GM12878 (cell line): ENCODE data around the gene IL1RAPL1. TPM values are rescaled to one million over a fixed set of nuclear protein-coding genes. Genes with fewer than 3 reads are reported as not detected.

Source experiments
- ATAC-seq: fragments of 200-7000 bp; cut with Tn5 transposase; 3 replicates; pipeline ENCODE4 v1.9.1; 2020; ENCODE audit warnings: mild to moderate bottlenecking, moderate library complexity
- BruUV-seq: library from RNA; stranded (reverse); fragments of 400-500 nt; replicated peaks from 2 replicates; lab custom pipeline; 2021; lab: Mats Ljungman, UMichigan
- CTCF ChIA-PET: fragments of 300-600 bp; sonication (Branson Sonifier 250); formaldehyde crosslinking; extraction: SDS; loops from one replicate; lab custom pipeline; 2021; ENCODE audit warnings: inconsistent platforms; lab: Yijun Ruan, JAX
- POLR2A ChIA-PET: fragments of 350-600 bp; formaldehyde crosslinking; extraction: SDS; loops from one replicate; lab custom pipeline; 2021; ENCODE audit warnings: inconsistent platforms; lab: Charles Lee
- RAD21 ChIA-PET: fragments of 300-600 bp; sonication (Branson Sonifier 250); formaldehyde crosslinking; loops from one replicate; lab custom pipeline; 2023; ENCODE audit warnings: antibody characterized with exemption; ENCODE audit not compliant: unreplicated experiment; lab: Charles Lee
- SMC1A ChIA-PET: fragments of 300-600 bp; sonication (Branson Sonifier 250); formaldehyde crosslinking; loops from one replicate; lab custom pipeline; 2023; ENCODE audit not compliant: unreplicated experiment, uncharacterized antibody; lab: Charles Lee
- DNase-seq: peaks from one replicate; pipeline ENCODE4 v3.0.0-alpha.2; 2011; ENCODE audit warnings: low read depth, low spot score
- FAIRE-seq: peaks from 3 replicates; lab custom pipeline; 2011; peaks lifted over from hg19 to GRCh38; lab: Jason Lieb, UNC
- H2AFZ ChIP-seq: 2 replicates; pipeline ENCODE4 v1.6.0; 2011; ENCODE audit warnings: low read depth, low read length, control low read depth; ENCODE audit not compliant: control insufficient read depth
- H3K27ac ChIP-seq: 2 replicates; pipeline ENCODE4 v1.5.1; 2011; ENCODE audit warnings: control low read depth; ENCODE audit not compliant: control insufficient read depth, insufficient read depth
- H3K27me3 ChIP-seq, 2 experiments: replicated peaks in 1 of 2; 2 replicates each; pipeline versions ENCODE4 v1.6.0 to v1.6.1; 2011; ENCODE audit warnings: low read length in 1 of 2; ENCODE audit not compliant: control insufficient read depth in 2 of 2, insufficient read depth in 2 of 2
- H3K36me3 ChIP-seq, 2 experiments: 2 replicates each; pipeline ENCODE4 v1.5.1; 2011; ENCODE audit warnings: low read length in 1 of 2; ENCODE audit not compliant: control insufficient read depth in 2 of 2, insufficient read depth in 2 of 2
- H3K4me1 ChIP-seq: 2 replicates; pipeline ENCODE4 v1.6.1; 2011; ENCODE audit warnings: mild to moderate bottlenecking, low read length, moderate library complexity, mixed read lengths; ENCODE audit not compliant: control insufficient read depth, insufficient read depth
- H3K4me2 ChIP-seq: 2 replicates; pipeline ENCODE4 v1.6.0; 2011; ENCODE audit warnings: control low read depth; ENCODE audit not compliant: control insufficient read depth, insufficient read depth
- H3K4me3 ChIP-seq: fragments of 200-600 bp; sonication (generic); 2 replicates; pipeline ENCODE4 v1.5.1; 2016
- H3K79me2 ChIP-seq: 2 replicates; pipeline ENCODE4 v1.6.0; 2011; ENCODE audit warnings: low read length; ENCODE audit not compliant: control insufficient read depth, insufficient read depth
- H3K9ac ChIP-seq: 2 replicates; pipeline ENCODE4 v1.8.0; 2011; ENCODE audit warnings: low read length, control low read depth, mixed read lengths; ENCODE audit not compliant: control insufficient read depth, insufficient read depth
- H3K9me3 ChIP-seq: replicated peaks from 3 replicates; pipeline ENCODE4 v1.5.1; 2011; ENCODE audit warnings: mild to moderate bottlenecking, low read length; ENCODE audit not compliant: control insufficient read depth, insufficient read depth
- H4K20me1 ChIP-seq: 2 replicates; pipeline ENCODE4 v1.6.0; 2011; ENCODE audit not compliant: control insufficient read depth, insufficient read depth
- CBFB ChIP-seq: IDR thresholded peaks from 2 replicates; pipeline ENCODE4 v1.6.1; 2016; ENCODE audit warnings: antibody characterized with exemption, low read depth
- CHD1 ChIP-seq: IDR thresholded peaks from 2 replicates; pipeline ENCODE4 v1.6.1; 2012; ENCODE audit warnings: low read depth, low read length, improper control_type of control experiment
- EED ChIP-seq: sonication (generic); IDR thresholded peaks from 2 replicates; pipeline ENCODE4 v1.6.1; 2016; ENCODE audit warnings: antibody characterized with exemption, low read depth
- ETV6 ChIP-seq, 2 experiments: fragments of 450-650 bp in 1 of 2; IDR thresholded peaks in 1 of 2; conservative IDR thresholded peaks in 1 of 2; 2 replicates each; pipeline ENCODE4 v1.6.1; 2014; ENCODE audit warnings: antibody characterized with exemption in 1 of 2, borderline replicate concordance in 1 of 2, low read depth in 1 of 2, mild to moderate bottlenecking in 1 of 2, moderate library complexity in 1 of 2
- KDM1A ChIP-seq: fragments of 200-600 bp; sonication (generic); IDR thresholded peaks from 2 replicates; pipeline ENCODE4 v1.6.1; 2016; ENCODE audit warnings: borderline replicate concordance
- MTA3 ChIP-seq: IDR thresholded peaks from 2 replicates; pipeline ENCODE4 v1.6.1; 2012; ENCODE audit warnings: low read length, inconsistent platforms, borderline replicate concordance
- MYC ChIP-seq: IDR thresholded peaks from 2 replicates; pipeline ENCODE4 v1.6.1; 2011; ENCODE audit warnings: mild to moderate bottlenecking, low read length, moderate library complexity, inconsistent platforms; ENCODE audit not compliant: insufficient read depth, insufficient replicate concordance, insufficient read length, severe bottlenecking
- NRF1 ChIP-seq: conservative IDR thresholded peaks from 2 replicates; pipeline ENCODE4 v1.6.1; 2011; ENCODE audit warnings: mild to moderate bottlenecking, low read depth, low read length, improper control_type of control experiment
- POLR2AphosphoS5 ChIP-seq: IDR thresholded peaks from 2 replicates; pipeline ENCODE4 v1.6.1; 2011; ENCODE audit warnings: mild to moderate bottlenecking, low read length, inconsistent platforms
- POU2F2 ChIP-seq: IDR thresholded peaks from 3 replicates; pipeline ENCODE4 v1.6.1; 2011; ENCODE audit warnings: low read depth, mild to moderate bottlenecking, low read length, borderline replicate concordance
- RAD21 ChIP-seq: IDR thresholded peaks from 2 replicates; pipeline ENCODE4 v1.6.1; 2011; ENCODE audit warnings: mild to moderate bottlenecking, low read depth, low read length, moderate library complexity; ENCODE audit not compliant: insufficient read depth
- STAT3 ChIP-seq: IDR thresholded peaks from 2 replicates; pipeline ENCODE4 v1.6.1; 2011; ENCODE audit warnings: low read depth, low read length, improper control_type of control experiment
- ZNF217 ChIP-seq: fragments of 450-650 bp; IDR thresholded peaks from 2 replicates; pipeline ENCODE4 v1.6.1; 2017; ENCODE audit warnings: antibody characterized with exemption, mild to moderate bottlenecking
- WGBS: methylation state at CpG from one replicate; pipeline ENCODE4 v1.1.6; 2016; ENCODE audit warnings: low lambda C conversion rate; ENCODE audit not compliant: insufficient replicate concordance, insufficient coverage; ENCODE audit errors: missing lambda C conversion rate; 5-methylcytosine and 5-hydroxymethylcytosine counted together
- in situ Hi-C: fragments of 300-500 bp; cut with MboI; formaldehyde crosslinking; loops from 9 replicates; pipeline ENCODE4 v1.14.3; 2018; ENCODE audit warnings: mixed read lengths
- intact Hi-C: fragments of 100-400 bp; cut with micrococcal nuclease; formaldehyde crosslinking; loops from one replicate; pipeline ENCODE4 v1.14.2; 2022; ENCODE audit not compliant: unreplicated experiment
- polyA plus RNA-seq, 11 experiments: library from polyadenylated mRNA; depleted of rRNA in 4 of 11; unstranded in 6 of 11; stranded (reverse) in 5 of 11; fragments of >200 nt; fragmentation: Nextera tagmentation in 4 of 11; fragmentation: Illumina TruSeq in 1 of 11; extraction: Ambion mirVana in 4 of 11; extraction: Trizol in 1 of 11; gene quantifications; 1 replicate in 1 of 11; 2 replicates in 10 of 11; pipeline versions ENCODE4 v1.2.1 to v1.2.3, GENCODE V29; 2011 to 2016; ENCODE audit warnings: inconsistent platforms in 2 of 11, missing spikeins in 2 of 11, low read depth in 1 of 11
- total RNA-seq, 4 experiments: library from RNA; depleted of rRNA in 3 of 4; stranded (reverse); fragments of >200 nt in 3 of 4; fragmentation: Illumina TruSeq in 1 of 4; extraction: Trizol in 1 of 4; gene quantifications; 2 replicates each; pipeline versions ENCODE4 v1.2.1 to v1.2.3, GENCODE V29; 2013 to 2021
- TF ChIP-seq, protein P1 (sequence below): IDR thresholded peaks from 2 replicates; pipeline ENCODE4 v1.6.1; 2012; ENCODE audit warnings: mild to moderate bottlenecking, low read depth, low read length
- TF ChIP-seq, protein P2 (sequence below): fragments of 450-650 bp; formaldehyde crosslinking; IDR thresholded peaks from 2 replicates; pipeline ENCODE4 v1.4.0; 2022; ENCODE audit warnings: mild to moderate bottlenecking, moderate library complexity
- TF ChIP-seq, protein P3 (sequence below): fragments of 450-650 bp; IDR thresholded peaks from 2 replicates; pipeline ENCODE4 v1.6.1; 2016; ENCODE audit warnings: mild to moderate bottlenecking

The IL1RAPL1 gene
- total and polyA plus RNA-seq, 10 of the 15 experiments (the other 5 are each of a cell fraction or from before 2014, with no cell fraction given): not detected

DNA sequence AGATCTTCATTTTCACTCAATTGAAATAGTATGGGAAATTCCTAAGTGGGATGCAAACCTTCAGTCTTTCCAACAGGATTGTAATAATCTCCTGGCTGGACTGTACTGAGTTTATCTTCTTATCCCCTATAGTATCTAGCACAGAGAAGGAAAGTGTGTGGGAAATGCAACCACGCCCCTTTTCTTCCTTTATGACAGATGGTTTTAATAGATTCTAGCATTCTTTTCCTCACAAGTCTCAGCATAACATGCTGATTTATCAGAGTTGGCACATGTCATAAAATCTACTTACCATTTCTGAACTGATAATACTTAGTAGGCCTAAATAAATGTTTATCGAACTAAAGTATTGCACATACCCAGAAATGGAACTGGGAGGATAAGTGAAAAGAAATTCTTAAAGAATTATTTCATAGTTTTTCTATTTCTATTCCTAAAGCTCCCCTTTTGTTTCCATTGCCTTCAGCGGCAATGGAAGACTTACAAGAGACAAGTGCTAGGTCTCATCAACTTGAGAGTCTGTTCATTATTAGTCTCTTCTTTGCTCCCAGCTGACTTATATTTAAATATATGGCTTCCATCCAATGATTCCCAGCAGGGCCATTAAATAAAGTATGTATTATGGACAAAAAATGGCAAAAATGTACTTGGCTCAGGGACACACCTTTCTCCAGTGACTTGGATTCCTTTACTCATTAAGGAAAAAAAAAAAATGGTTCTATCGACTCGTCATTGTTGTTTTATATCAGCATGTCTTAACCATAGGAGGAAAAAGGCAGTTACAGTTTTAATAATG lies 484.5 kb downstream of the IL1RAPL1 start:
- WGBS: 31% methylated on average over 5 of the region's 5 CpGs
- H3K4me3 ChIP-seq: no peak overlapping the region
- no peak for FAIRE-seq
- no peaks in the 10 kb centered on the region for H3K4me1 ChIP-seq
- no peak overlapping the region for H2AFZ ChIP-seq
- ATAC-seq: no peak
- no peaks in the 10 kb centered on the region for H3K79me2 ChIP-seq
- DNase-seq: no peak
- H3K36me3 ChIP-seq: no peaks in the 10 kb centered on the region
- RAD21 ChIA-PET: no interaction called here
- TF ChIP-seq CHD1: no peak
- TF ChIP-seq, protein P1, sequence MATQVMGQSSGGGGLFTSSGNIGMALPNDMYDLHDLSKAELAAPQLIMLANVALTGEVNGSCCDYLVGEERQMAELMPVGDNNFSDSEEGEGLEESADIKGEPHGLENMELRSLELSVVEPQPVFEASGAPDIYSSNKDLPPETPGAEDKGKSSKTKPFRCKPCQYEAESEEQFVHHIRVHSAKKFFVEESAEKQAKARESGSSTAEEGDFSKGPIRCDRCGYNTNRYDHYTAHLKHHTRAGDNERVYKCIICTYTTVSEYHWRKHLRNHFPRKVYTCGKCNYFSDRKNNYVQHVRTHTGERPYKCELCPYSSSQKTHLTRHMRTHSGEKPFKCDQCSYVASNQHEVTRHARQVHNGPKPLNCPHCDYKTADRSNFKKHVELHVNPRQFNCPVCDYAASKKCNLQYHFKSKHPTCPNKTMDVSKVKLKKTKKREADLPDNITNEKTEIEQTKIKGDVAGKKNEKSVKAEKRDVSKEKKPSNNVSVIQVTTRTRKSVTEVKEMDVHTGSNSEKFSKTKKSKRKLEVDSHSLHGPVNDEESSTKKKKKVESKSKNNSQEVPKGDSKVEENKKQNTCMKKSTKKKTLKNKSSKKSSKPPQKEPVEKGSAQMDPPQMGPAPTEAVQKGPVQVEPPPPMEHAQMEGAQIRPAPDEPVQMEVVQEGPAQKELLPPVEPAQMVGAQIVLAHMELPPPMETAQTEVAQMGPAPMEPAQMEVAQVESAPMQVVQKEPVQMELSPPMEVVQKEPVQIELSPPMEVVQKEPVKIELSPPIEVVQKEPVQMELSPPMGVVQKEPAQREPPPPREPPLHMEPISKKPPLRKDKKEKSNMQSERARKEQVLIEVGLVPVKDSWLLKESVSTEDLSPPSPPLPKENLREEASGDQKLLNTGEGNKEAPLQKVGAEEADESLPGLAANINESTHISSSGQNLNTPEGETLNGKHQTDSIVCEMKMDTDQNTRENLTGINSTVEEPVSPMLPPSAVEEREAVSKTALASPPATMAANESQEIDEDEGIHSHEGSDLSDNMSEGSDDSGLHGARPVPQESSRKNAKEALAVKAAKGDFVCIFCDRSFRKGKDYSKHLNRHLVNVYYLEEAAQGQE: no peak
- no peak for TF ChIP-seq ZNF217
- TF ChIP-seq STAT3: no peak
- TF ChIP-seq MYC: no peak
- TF ChIP-seq RAD21: no peak
- TF ChIP-seq POLR2AphosphoS5: no peak
- TF ChIP-seq NRF1: no peak
- TF ChIP-seq, protein P2, sequence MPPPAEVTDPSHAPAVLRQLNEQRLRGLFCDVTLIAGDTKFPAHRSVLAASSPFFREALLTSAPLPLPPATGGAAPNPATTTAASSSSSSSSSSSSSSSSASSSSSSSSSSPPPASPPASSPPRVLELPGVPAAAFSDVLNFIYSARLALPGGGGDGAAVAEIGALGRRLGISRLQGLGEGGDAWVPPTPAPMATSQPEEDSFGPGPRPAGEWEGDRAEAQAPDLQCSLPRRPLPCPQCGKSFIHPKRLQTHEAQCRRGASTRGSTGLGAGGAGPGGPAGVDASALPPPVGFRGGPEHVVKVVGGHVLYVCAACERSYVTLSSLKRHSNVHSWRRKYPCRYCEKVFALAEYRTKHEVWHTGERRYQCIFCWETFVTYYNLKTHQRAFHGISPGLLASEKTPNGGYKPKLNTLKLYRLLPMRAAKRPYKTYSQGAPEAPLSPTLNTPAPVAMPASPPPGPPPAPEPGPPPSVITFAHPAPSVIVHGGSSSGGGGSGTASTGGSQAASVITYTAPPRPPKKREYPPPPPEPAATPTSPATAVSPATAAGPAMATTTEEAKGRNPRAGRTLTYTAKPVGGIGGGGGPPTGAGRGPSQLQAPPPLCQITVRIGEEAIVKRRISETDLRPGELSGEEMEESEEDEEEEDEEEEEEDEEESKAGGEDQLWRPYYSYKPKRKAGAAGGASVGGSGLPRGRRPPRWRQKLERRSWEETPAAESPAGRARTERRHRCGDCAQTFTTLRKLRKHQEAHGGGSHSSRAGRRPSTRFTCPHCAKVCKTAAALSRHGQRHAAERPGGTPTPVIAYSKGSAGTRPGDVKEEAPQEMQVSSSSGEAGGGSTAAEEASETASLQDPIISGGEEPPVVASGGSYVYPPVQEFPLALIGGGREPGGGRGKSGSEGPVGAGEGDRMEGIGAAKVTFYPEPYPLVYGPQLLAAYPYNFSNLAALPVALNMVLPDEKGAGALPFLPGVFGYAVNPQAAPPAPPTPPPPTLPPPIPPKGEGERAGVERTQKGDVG (CRISPR knock-in tag): no peak
- no peak for TF ChIP-seq ETV6 (conservative IDR thresholded peaks at IDR 0.05 in 1 of 2, IDR thresholded peaks at IDR 0.05 in 1 of 2; ENCODE audit: borderline replicate concordance in 1 of 2, low read depth in 1 of 2)
- no peak for TF ChIP-seq POU2F2
- TF ChIP-seq MTA3: no peak
- no peak for TF ChIP-seq EED
- TF ChIP-seq CBFB: no peak
- TF ChIP-seq, protein P3, sequence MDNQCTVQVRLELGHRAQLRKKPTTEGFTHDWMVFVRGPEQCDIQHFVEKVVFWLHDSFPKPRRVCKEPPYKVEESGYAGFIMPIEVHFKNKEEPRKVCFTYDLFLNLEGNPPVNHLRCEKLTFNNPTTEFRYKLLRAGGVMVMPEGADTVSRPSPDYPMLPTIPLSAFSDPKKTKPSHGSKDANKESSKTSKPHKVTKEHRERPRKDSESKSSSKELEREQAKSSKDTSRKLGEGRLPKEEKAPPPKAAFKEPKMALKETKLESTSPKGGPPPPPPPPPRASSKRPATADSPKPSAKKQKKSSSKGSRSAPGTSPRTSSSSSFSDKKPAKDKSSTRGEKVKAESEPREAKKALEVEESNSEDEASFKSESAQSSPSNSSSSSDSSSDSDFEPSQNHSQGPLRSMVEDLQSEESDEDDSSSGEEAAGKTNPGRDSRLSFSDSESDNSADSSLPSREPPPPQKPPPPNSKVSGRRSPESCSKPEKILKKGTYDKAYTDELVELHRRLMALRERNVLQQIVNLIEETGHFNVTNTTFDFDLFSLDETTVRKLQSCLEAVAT: no peak
- no peak for TF ChIP-seq KDM1A
- in situ Hi-C loops (no loop called here), intact Hi-C loops (no loop called here)
- H3K27me3 ChIP-seq: no peaks in the 10 kb centered on the region
- no peaks in the 10 kb centered on the region for H3K9me3 ChIP-seq
- POLR2A ChIA-PET: no interaction called here
- no peak overlapping the region for H3K27ac ChIP-seq
- SMC1A ChIA-PET: no interaction called here
- H3K4me2 ChIP-seq: no peak overlapping the region
- CTCF ChIA-PET: no interaction called here
- H4K20me1 ChIP-seq: no peaks in the 10 kb centered on the region
- no peak overlapping the region for H3K9ac ChIP-seq
- BruUV-seq: no TSS peak
